GM21526 (cell line): Measurements from ENCODE around the gene PSG2.
"Not testable (repeated sequence)": the region's sequence is repeated elsewhere in the genome, so short reads cannot be mapped to it uniquely, and the experiment has no call there.

Experiments used
- ATAC-seq: cut with Tn5 transposase; IDR thresholded peaks from one replicate; pipeline ENCODE4 v1.9.1; 2021; ENCODE audit warnings: moderate library complexity; ENCODE audit not compliant: unreplicated experiment, low FRiP score

The PSG2 gene

GRCh38 chr19:43083721-43084120 is 1.2 kb upstream of the PSG2 start:
- ATAC-seq = not testable (repeated sequence)

GRCh38 chr19:43078311-43078710 is 4.2 kb downstream of the PSG2 start:
- ATAC-seq = no peak

- not testable (repeated sequence) for ATAC-seq
Observed at GRCh38 chr19:43077881-43078280, 4.6 kb downstream of the PSG2 start.

- ATAC-seq = not testable (repeated sequence)
Observed at GRCh38 chr19:43062418-43062817, 20.1 kb downstream of the PSG2 start.

- not testable (repeated sequence) for ATAC-seq
Observed at GRCh38 chr19:43061326-43061725, 21.2 kb downstream of the PSG2 start.

GRCh38 chr19:43060254-43060653 is 22.2 kb downstream of the PSG2 start:
- ATAC-seq = not testable (repeated sequence)

GRCh38 chr19:43059482-43059881 is 23.0 kb downstream of the PSG2 start:
- ATAC-seq = not testable (repeated sequence)

GRCh38 chr19:43058440-43058839 is 24.1 kb downstream of the PSG2 start:
- ATAC-seq = not testable (repeated sequence)

- ATAC-seq = not testable (repeated sequence)
Observed at GRCh38 chr19:43047966-43048365, 34.5 kb downstream of the PSG2 start.

- not testable (repeated sequence) for ATAC-seq
Observed at GRCh38 chr19:43046578-43046977, 35.9 kb downstream of the PSG2 start.

- ATAC-seq = not testable (repeated sequence)
Observed at GRCh38 chr19:43043492-43044180, 38.9 kb downstream of the PSG2 start.

GRCh38 chr19:43031645-43032044 is 50.9 kb downstream of the PSG2 start:
- ATAC-seq = not testable (repeated sequence)

GRCh38 chr19:43028866-43029265 is 53.6 kb downstream of the PSG2 start:
- ATAC-seq = no peak

GRCh38 chr19:43027985-43028384 is 54.5 kb downstream of the PSG2 start:
- ATAC-seq = not testable (repeated sequence)

- not testable (repeated sequence) for ATAC-seq
Observed at GRCh38 chr19:43027061-43027460, 55.4 kb downstream of the PSG2 start.

- not testable (repeated sequence) for ATAC-seq
Observed at GRCh38 chr19:43026369-43026768, 56.1 kb downstream of the PSG2 start, which contains the start of gene PSG11. Gene PSG11 (minus strand): TSS chr19:43026469. CDS start chr19:43026372, 97 bp downstream.

GRCh38 chr19:43022098-43022497 is 60.4 kb downstream of the PSG2 start:
- not testable (repeated sequence) for ATAC-seq

GRCh38 chr19:43021629-43022028 is 60.9 kb downstream of the PSG2 start:
- not testable (repeated sequence) for ATAC-seq

GRCh38 chr19:43019588-43019987 is 62.9 kb downstream of the PSG2 start:
- not testable (repeated sequence) for ATAC-seq
